Stomach smooth muscle (tissue), 2 donors: Measurements from ENCODE around the gene LRRC4C.

Source experiments
- H3K27ac ChIP-seq: one replicate; pipeline ENCODE4 v1.7.0; 2013; ENCODE audit warnings: mild to moderate bottlenecking, low read length, inconsistent platforms
- H3K27me3 ChIP-seq, 2 donors: one replicate each; pipeline ENCODE4 v1.7.0; 2013; ENCODE audit warnings: low read length in 2 of 2; ENCODE audit not compliant: insufficient read depth in 2 of 2, control insufficient read depth in 1 of 2
- H3K36me3 ChIP-seq, 2 donors: one replicate each; pipeline ENCODE4 v1.7.0; 2013; ENCODE audit warnings: low read length in 2 of 2; ENCODE audit not compliant: control insufficient read depth in 2 of 2, insufficient read depth in 2 of 2
- H3K4me1 ChIP-seq: one replicate; pipeline ENCODE4 v1.7.0; 2013; ENCODE audit warnings: low read length; ENCODE audit not compliant: control insufficient read depth, insufficient read depth
- H3K4me3 ChIP-seq, 2 donors: one replicate each; pipeline ENCODE4 v1.7.0; 2013; ENCODE audit warnings: low read length in 2 of 2
- H3K9ac ChIP-seq, 2 donors: one replicate each; pipeline ENCODE4 v1.7.0; 2013; ENCODE audit warnings: low read length in 2 of 2, mild to moderate bottlenecking in 1 of 2
- H3K9me3 ChIP-seq, 2 donors: one replicate each; pipeline ENCODE4 v1.7.0; 2013; ENCODE audit warnings: low read length in 2 of 2; ENCODE audit not compliant: control insufficient read depth in 2 of 2
- donor health status: healthy.
- donor health status: Pancreatic carcinoma.

Gene LRRC4C

DNA sequence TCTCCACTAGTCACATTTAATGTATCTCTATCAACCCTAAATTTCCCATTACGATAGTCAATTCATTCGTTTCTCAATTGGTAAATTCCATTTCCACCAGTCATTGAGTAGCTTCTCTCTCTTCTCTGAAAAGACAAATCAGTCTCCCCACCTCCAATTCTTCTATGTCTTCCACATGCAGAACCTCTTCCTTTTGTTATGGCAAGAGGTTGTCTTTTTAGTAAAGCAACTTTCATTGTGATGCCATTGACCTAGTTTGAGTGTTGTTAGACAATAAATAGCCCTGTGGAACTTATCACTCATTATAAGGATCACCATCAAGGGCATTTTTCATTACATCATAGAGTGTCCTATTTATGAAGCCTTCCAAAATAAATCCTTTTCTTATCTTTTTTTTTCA is 340.9 kb downstream of the LRRC4C start:
- Histone ChIP-seq H3K4me1 (no peaks in the 10 kb centered on the region), H3K27ac (no peak overlapping the region), H3K9me3 (no peaks in the 10 kb centered on the region), H3K9ac (no peak overlapping the region), H3K27me3 (no peaks in the 10 kb centered on the region), H3K36me3 (no peaks in the 10 kb centered on the region), H3K4me3 (no peak overlapping the region)

DNA sequence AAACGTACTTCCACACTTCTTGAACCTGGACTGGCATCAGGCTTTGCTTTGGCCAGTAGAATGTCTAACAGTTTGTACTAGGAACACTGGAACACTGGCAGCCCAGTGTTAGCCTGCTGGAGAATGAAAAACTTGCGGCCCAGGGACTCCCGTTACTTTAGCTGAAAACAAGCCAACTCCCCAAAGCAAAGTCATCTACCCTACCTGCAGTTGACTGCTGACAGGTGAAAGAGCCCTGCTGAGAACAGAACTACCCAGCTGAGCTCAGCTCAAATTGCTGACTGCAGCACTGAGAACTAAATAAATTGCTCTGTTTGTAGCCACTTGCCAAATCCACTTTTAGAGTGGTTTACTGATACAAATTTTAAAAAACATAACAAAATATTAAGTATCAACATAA is 342.5 kb downstream of the LRRC4C start:
- Histone ChIP-seq H3K9ac (no peak overlapping the region), H3K9me3 (no peaks in the 10 kb centered on the region), H3K27ac (no peak overlapping the region), H3K36me3 (no peaks in the 10 kb centered on the region), H3K4me1 (no peaks in the 10 kb centered on the region), H3K4me3 (no peak overlapping the region), H3K27me3 (no peaks in the 10 kb centered on the region)

DNA sequence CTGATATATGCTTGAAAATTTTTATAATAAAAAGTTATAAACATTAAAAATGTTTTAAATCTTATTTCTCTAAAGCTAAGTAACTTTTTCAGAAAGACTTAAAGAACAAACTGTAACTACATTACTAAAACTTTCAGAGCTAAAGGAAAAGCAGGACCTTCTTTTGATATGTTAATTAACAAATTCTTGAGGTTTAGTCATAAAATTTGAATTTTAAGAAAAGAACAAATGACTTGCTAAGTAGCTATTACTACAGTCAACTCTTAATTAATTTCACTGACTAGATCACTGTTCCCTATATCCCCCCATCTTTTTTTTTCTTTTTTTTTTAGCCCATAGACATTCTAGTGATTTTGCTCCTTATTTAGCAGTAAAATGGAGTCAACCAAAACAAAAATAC is 344.4 kb downstream of the LRRC4C start:
- no peaks in the 10 kb centered on the region for H3K36me3 ChIP-seq
- no peaks in the 10 kb centered on the region for H3K27me3 ChIP-seq
- H3K4me1 ChIP-seq: no peaks in the 10 kb centered on the region

DNA sequence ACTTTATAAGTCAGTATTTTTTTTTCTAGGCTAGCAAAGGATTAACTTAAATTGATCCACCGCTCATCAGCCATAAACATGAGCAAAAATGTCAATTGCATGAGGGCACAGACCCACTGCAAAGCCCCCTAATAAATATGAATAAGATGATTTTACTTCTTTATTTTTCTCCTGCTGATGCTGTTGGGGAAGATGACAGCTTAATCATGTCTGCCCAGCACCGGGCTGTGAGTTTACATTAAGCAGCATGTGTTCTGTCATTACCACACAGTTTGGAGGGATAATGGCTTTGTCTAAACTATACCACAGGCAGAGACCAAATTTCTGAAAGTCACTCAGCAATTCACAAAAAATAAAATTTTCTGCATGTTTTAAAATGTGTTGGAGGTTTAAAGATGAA is 346.3 kb downstream of the LRRC4C start:
- Histone ChIP-seq H3K9ac (no peak overlapping the region), H3K4me1 (no peaks in the 10 kb centered on the region), H3K27ac (no peak overlapping the region), H3K36me3 (no peaks in the 10 kb centered on the region), H3K4me3 (no peak overlapping the region), H3K27me3 (no peaks in the 10 kb centered on the region), H3K9me3 (no peaks in the 10 kb centered on the region)

More for the DNA sequence above, 344.4 kb downstream of the LRRC4C start:
- Histone ChIP-seq H3K27ac (no peak overlapping the region), H3K4me3 (no peak overlapping the region), H3K9ac (no peak overlapping the region), H3K9me3 (no peaks in the 10 kb centered on the region)

DNA sequence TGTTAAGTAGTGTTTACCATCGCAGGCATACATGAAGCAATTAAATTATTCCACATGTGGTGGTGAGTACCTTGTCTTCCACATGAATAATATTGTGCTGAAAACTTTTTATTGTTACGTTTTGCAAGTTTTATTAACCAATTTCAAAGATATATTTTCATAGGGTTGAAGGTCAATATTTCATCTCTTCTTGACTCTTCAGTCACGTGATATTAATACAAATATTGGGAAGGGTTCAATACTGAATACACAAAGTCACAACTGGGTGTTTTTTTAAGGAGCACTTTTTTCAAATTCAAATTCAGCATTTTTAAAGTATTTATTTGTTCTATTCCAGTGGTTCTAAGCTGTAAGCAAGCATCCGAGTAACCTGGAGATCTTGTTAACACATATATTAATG is 348.9 kb downstream of the LRRC4C start:
- H3K9ac ChIP-seq: no peak overlapping the region
- no peak overlapping the region for H3K27ac ChIP-seq
- no peaks in the 10 kb centered on the region for H3K9me3 ChIP-seq
- H3K36me3 ChIP-seq: no peaks in the 10 kb centered on the region
- no peak overlapping the region for H3K4me3 ChIP-seq
- H3K27me3 ChIP-seq: no peaks in the 10 kb centered on the region
- no peaks in the 10 kb centered on the region for H3K4me1 ChIP-seq

DNA sequence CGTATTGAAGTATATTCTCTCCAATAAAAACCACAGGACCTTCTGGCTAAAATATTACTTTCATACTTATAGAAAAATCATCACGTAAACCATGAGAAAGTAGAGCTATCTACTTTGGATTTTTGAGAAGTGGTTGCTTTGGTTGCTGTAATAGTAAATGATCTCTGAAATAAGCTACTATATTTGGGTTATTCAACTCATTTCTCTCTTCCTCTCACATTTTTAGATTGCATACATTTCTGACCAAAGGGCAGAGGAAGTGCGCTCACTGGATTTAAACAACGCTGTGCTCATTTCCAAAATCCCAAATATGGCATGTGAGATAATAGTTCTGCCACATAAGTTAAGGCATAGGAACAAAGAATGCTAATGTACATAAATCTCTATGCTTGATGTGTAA is 357.0 kb downstream of the LRRC4C start:
- Histone ChIP-seq H3K36me3 (no peaks in the 10 kb centered on the region), H3K9ac (no peak overlapping the region), H3K9me3 (no peaks in the 10 kb centered on the region), H3K4me3 (no peak overlapping the region), H3K4me1 (no peaks in the 10 kb centered on the region), H3K27ac (no peak overlapping the region), H3K27me3 (no peaks in the 10 kb centered on the region)

DNA sequence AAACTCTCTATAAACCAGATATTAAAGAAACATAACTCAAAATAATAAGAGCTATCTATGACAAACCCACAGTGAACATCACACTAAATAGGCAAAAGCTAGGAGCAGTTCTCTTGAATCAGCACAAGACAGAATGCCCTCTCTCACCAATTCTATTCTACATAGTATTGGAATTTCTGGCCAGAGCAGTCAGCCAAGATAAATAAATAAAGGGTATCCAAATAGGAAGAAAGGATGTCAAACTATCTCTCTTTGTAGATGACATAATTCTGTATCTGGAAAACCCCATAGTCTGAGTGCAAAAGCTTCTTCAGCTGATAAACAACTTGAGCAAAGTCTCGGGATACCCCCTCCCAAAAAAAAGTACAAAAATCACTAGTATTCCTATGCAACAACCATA is 359.8 kb downstream of the LRRC4C start:
- Histone ChIP-seq H3K4me1 (no peaks in the 10 kb centered on the region), H3K36me3 (no peaks in the 10 kb centered on the region), H3K4me3 (no peak overlapping the region), H3K27me3 (no peaks in the 10 kb centered on the region), H3K9ac (no peak overlapping the region), H3K27ac (no peak overlapping the region), H3K9me3 (no peaks in the 10 kb centered on the region)

DNA sequence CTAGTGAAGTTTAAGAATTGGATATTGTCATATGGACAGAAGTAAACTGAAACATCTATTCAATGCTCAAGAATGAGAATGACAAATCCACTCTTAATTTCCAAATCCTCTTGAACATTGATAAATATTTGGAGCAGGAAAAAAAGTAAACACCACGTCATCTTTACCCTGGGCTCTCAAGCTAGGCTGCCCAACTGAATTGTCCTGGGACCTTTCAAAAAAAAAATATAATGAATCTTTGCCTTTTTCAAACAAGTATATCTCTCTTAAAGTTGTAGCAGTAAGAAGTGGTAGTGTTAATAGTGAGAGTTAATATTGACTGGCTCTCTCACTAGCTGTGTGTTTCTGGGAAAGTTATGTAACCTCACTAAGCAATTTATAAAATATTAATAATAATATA is 374.3 kb downstream of the LRRC4C start:
- Histone ChIP-seq H3K36me3 (no peaks in the 10 kb centered on the region), H3K4me1 (no peaks in the 10 kb centered on the region), H3K4me3 (no peak overlapping the region), H3K27me3 (no peaks in the 10 kb centered on the region), H3K9ac (no peak overlapping the region), H3K27ac (no peak overlapping the region), H3K9me3 (no peaks in the 10 kb centered on the region)

DNA sequence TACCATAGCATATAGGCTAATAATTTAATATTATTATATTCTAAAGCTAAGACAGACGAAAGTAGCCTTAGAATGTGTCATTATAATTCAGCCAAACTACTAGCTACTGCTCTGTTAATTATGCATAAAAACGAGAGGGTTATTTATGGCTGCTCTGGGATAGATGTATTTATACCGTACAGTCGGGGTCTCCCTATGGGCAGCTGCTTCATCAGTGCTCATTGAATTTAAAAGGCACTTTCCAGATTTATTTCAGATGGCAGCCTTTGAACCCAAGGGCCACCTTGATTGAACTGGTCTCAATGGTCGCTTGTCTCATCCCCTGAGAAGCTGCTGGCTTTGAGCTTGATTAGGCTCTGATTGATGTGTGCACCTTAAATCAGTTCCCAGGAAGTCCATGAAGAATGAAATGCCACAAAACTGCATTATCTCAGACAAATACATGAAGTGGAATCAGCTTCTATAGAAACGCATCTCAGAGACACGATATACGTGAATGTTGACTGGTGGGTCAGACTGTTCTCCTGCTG is 377.6 kb downstream of the LRRC4C start:
- H3K27me3 ChIP-seq: no peaks in the 10 kb centered on the region
- no peak overlapping the region for H3K4me3 ChIP-seq
- no peaks in the 10 kb centered on the region for H3K9me3 ChIP-seq
- H3K4me1 ChIP-seq: no peaks in the 10 kb centered on the region
- H3K27ac ChIP-seq: no peak overlapping the region
- no peak overlapping the region for H3K9ac ChIP-seq
- no peaks in the 10 kb centered on the region for H3K36me3 ChIP-seq

DNA sequence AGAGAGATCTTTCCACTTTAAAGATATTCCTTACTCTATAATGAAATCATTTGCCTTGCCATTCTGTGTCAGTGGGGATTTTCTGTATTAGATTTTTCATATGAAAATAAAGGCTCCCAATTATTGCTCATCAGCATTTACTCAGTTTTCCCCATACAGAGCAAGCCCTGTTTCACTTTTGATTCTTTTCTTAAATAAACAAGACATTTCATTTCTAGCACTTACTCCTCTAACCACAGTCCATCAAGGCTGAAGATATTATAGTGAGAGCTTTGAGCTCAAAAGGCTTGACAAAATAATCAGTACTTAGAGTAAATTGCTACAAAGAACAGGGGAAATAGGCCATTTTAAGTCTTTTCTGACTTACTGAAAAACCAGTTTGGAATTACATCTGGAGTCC is 385.1 kb downstream of the LRRC4C start:
- no peaks in the 10 kb centered on the region for H3K4me1 ChIP-seq
- no peaks in the 10 kb centered on the region for H3K9me3 ChIP-seq
- no peak overlapping the region for H3K27ac ChIP-seq
- no peaks in the 10 kb centered on the region for H3K36me3 ChIP-seq
- no peaks in the 10 kb centered on the region for H3K27me3 ChIP-seq
- H3K4me3 ChIP-seq: no peak overlapping the region
- H3K9ac ChIP-seq: no peak overlapping the region

DNA sequence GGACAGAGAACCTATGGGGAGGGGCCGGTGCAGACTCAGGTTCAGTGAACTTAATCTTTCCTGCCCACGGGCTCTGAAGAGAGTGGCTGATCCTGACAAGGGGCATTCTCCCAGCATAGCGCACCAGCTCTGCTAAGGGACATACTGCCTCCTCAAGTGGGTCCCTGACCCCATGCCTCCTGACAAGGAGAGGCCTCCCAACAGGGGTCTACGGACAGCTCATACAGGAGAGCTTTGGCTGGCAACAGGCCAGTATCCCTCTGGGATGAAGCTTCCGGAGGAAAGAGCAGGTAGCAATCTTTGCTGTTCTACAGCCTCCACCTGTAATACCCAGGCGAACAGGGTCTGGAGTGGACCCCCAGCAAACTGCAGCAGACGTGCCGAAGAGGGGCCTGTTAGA is 394.0 kb downstream of the LRRC4C start:
- H3K4me1 ChIP-seq: no peaks in the 10 kb centered on the region
- H3K36me3 ChIP-seq: no peaks in the 10 kb centered on the region
- no peak overlapping the region for H3K4me3 ChIP-seq
- no peak overlapping the region for H3K9ac ChIP-seq
- H3K27ac ChIP-seq: no peak overlapping the region
- H3K9me3 ChIP-seq: peaks cover 0 to 4% of the 10 kb centered on the region in 2 donors
- no peaks in the 10 kb centered on the region for H3K27me3 ChIP-seq
